ENCODE results near the gene ESRRA.
"Not testable (repeated sequence)": the region's sequence is repeated elsewhere in the genome, so short reads cannot be mapped to it uniquely, and the experiment has no call there.

The ESRRA gene

GRCh38 chr11:64314146-64314804 is 9.0 kb downstream of the ESRRA start:
- DNase-seq: no peak

- DNase-seq: no peak
Observed at GRCh38 chr11:64314805-64315561, 9.7 kb downstream of the ESRRA start.

- DNase-seq: not testable (repeated sequence)
Observed at GRCh38 chr11:64315667-64316526, 10.6 kb downstream of the ESRRA start.

GRCh38 chr11:64316672-64317324 is 11.5 kb downstream of the ESRRA start:
- DNase-seq: peak; percentile 54

- DNase-seq: peak; percentile 99
Observed at GRCh38 chr11:64317325-64317960, 12.1 kb downstream of the ESRRA start, which contains the start of gene TRMT112. TRMT112 (minus strand) TSS chr11:64317559; CDS start chr11:64317526, 33 bp downstream.

- DNase-seq: peak; percentile 97
Observed at GRCh38 chr11:64317961-64318765, 12.8 kb downstream of the ESRRA start, which contains the start of gene PRDX5. PRDX5 (plus strand) TSS chr11:64318121; CDS start chr11:64318216, 95 bp downstream.

GRCh38 chr11:64318766-64319761 is 13.7 kb downstream of the ESRRA start:
- no peak for DNase-seq

GRCh38 chr11:64320556-64320955 is 15.2 kb downstream of the ESRRA start:
- no peak for DNase-seq

- no peak for DNase-seq
Observed at GRCh38 chr11:64321026-64321425, 15.7 kb downstream of the ESRRA start.

- DNase-seq: no peak
Observed at GRCh38 chr11:64321533-64321932, 16.2 kb downstream of the ESRRA start.

GRCh38 chr11:64322925-64323260 is 17.6 kb downstream of the ESRRA start:
- DNase-seq: no peak

GRCh38 chr11:64323373-64323772 is 18.0 kb downstream of the ESRRA start:
- DNase-seq: no peak

GRCh38 chr11:64323984-64324383 is 18.7 kb downstream of the ESRRA start:
- DNase-seq: not testable (repeated sequence)

- no peak for DNase-seq
Observed at GRCh38 chr11:64324692-64325469, 19.6 kb downstream of the ESRRA start.

GRCh38 chr11:64327375-64327774 is 22.1 kb downstream of the ESRRA start:
- DNase-seq: no peak

GRCh38 chr11:64327993-64328392 is 22.7 kb downstream of the ESRRA start:
- DNase-seq: no peak

- DNase-seq: no peak
Observed at GRCh38 chr11:64330888-64331287, 25.6 kb downstream of the ESRRA start.

- DNase-seq: peak; percentile 76
Observed at GRCh38 chr11:64331569-64332371, 26.4 kb downstream of the ESRRA start.
